Ureter (tissue), 1 donor: ENCODE results near the gene OR5A2. TPM values are rescaled to one million over a fixed set of nuclear protein-coding genes. Genes with fewer than 3 reads are reported as not detected.
"Not testable (repeated sequence)": the region's sequence is repeated elsewhere in the genome, so short reads cannot be mapped to it uniquely, and the experiment has no call there.

Source experiments
- DNase-seq: peaks from one replicate; pipeline ENCODE4 v3.0.0-alpha.2; 2020; ENCODE audit warnings: low spot score
- total RNA-seq: library from RNA; stranded (reverse); gene quantifications from one replicate; pipeline ENCODE4 v1.2.4, GENCODE V29; 2023
- donor health status: DM: yes; HTN: yes; CAD: no.

Gene OR5A2
- total RNA-seq, 1 donor from 2014 or later, result not detected

- no peak for DNase-seq
Observed at GRCh38 chr11:59394186-59394585, 32.0 kb downstream of the OR5A2 start.

- DNase-seq, result no peak
Observed at GRCh38 chr11:59380263-59381059, 45.8 kb downstream of the OR5A2 start.

- not testable (repeated sequence) for DNase-seq
Observed at GRCh38 chr11:59372324-59372723, 53.9 kb downstream of the OR5A2 start.

- DNase-seq, result no peak
Observed at GRCh38 chr11:59368238-59369022, 57.8 kb downstream of the OR5A2 start.

Other genes with a start within 250 kb of the OR5A2 start
- gene MPEG1, start 213.5 kb downstream of the OR5A2 start, total RNA-seq, result 9.4 TPM
- gene OR5AN1, start 67.5 kb downstream of the OR5A2 start, total RNA-seq, result not detected
- gene OR5A1, start 10.1 kb upstream of the OR5A2 start, total RNA-seq, result not detected
- gene OR4D6, start 30.5 kb upstream of the OR5A2 start, total RNA-seq, result not detected
- not detected for gene OR4D10, start 46.9 kb upstream of the OR5A2 start, total RNA-seq
- not detected for gene OR4D11, start 77.2 kb upstream of the OR5A2 start, total RNA-seq
- not detected for gene OR4D9, start 85.1 kb upstream of the OR5A2 start, total RNA-seq
- gene OSBP, start 189.4 kb upstream of the OR5A2 start, total RNA-seq, result 73.1 TPM
- gene PATL1, start 242.6 kb upstream of the OR5A2 start, total RNA-seq, result 38.1 TPM